KMS-11 (cell line): ENCODE measurements around the gene SMPD3.

ENCODE experiments used
- H2AFZ ChIP-seq: fragments of 200-600 bp; sonication (generic); 2 replicates; pipeline ENCODE4 v1.6.1; 2016; ENCODE audit warnings: antibody characterized with exemption, mixed run types, low read depth
- H3K27ac ChIP-seq: fragments of 200-600 bp; sonication (generic); 2 replicates; pipeline ENCODE4 v1.6.1; 2016; ENCODE audit warnings: mild to moderate bottlenecking, mixed run types
- H3K27me3 ChIP-seq: fragments of 200-600 bp; sonication (generic); 2 replicates; pipeline ENCODE4 v1.6.1; 2017; ENCODE audit warnings: mild to moderate bottlenecking, low read depth, mixed run types, moderate library complexity; ENCODE audit not compliant: insufficient read depth
- H3K36me3 ChIP-seq: fragments of 200-600 bp; sonication (generic); 2 replicates; pipeline ENCODE4 v1.6.1; 2017; ENCODE audit warnings: mild to moderate bottlenecking, mixed run types; ENCODE audit not compliant: insufficient read depth
- H3K4me1 ChIP-seq: fragments of 200-600 bp; sonication (generic); 2 replicates; pipeline ENCODE4 v1.6.1; 2016; ENCODE audit warnings: mild to moderate bottlenecking, low read depth, mixed run types; ENCODE audit not compliant: poor library complexity, severe bottlenecking
- H3K4me2 ChIP-seq: fragments of 200-600 bp; sonication (generic); 2 replicates; pipeline ENCODE4 v1.7.0; 2016; ENCODE audit warnings: mild to moderate bottlenecking, mixed run types
- H3K4me3 ChIP-seq: fragments of 200-600 bp; sonication (generic); IDR thresholded peaks from 2 replicates; pipeline ENCODE4 v1.6.1; 2017; ENCODE audit warnings: low read depth, low read length, mixed read lengths; ENCODE audit not compliant: insufficient read depth
- H3K79me2 ChIP-seq: fragments of 200-600 bp; sonication (generic); 2 replicates; pipeline ENCODE4 v1.6.1; 2016; ENCODE audit warnings: low read depth, mixed run types; ENCODE audit not compliant: insufficient read depth
- H3K9ac ChIP-seq: fragments of 200-600 bp; sonication (generic); 2 replicates; pipeline ENCODE4 v1.6.1; 2016; ENCODE audit warnings: mild to moderate bottlenecking, mixed run types
- H4K20me1 ChIP-seq: fragments of 200-600 bp; sonication (generic); 2 replicates; pipeline ENCODE4 v1.6.1; 2016; ENCODE audit warnings: mild to moderate bottlenecking, mixed run types; ENCODE audit not compliant: insufficient read depth
- CTCF ChIP-seq: fragments of 200-600 bp; sonication (generic); conservative IDR thresholded peaks from 2 replicates; pipeline ENCODE4 v1.6.1; 2017; ENCODE audit warnings: low read depth, mild to moderate bottlenecking, antibody characterized with exemption, low read length, moderate library complexity, mixed read lengths

Gene SMPD3

GRCh38 chr16:68367440-68367839 is 80.9 kb downstream of the SMPD3 start:
- H3K36me3 ChIP-seq: no peaks in the 10 kb centered on the region
- peak overlapping the region; percentile 91 for H3K4me2 ChIP-seq
- H3K9ac ChIP-seq: peak overlapping the region; percentile 67
- peak overlapping the region; percentile 49; the same call in 1 of the 2 replicates for H2AFZ ChIP-seq
- H3K27me3 ChIP-seq: no peaks in the 10 kb centered on the region
- H3K4me1 ChIP-seq: peaks cover 68% of the 10 kb centered on the region
- no peak for TF ChIP-seq CTCF
- H4K20me1 ChIP-seq: no peaks in the 10 kb centered on the region
- H3K4me3 ChIP-seq: no peak overlapping the region
- peak overlapping the region; percentile 94 for H3K27ac ChIP-seq
- H3K79me2 ChIP-seq: no peaks in the 10 kb centered on the region

- Histone ChIP-seq H3K27ac (peak overlapping the region; percentile 94), H3K27me3 (no peaks in the 10 kb centered on the region), H3K4me1 (peaks cover 64% of the 10 kb centered on the region), H3K4me2 (peak overlapping the region; percentile 91; the same call in 1 of the 2 replicates), H3K4me3 (no peak overlapping the region), H3K9ac (no peak overlapping the region), H3K36me3 (no peaks in the 10 kb centered on the region), H4K20me1 (no peaks in the 10 kb centered on the region), H2AFZ (no peak overlapping the region), H3K79me2 (no peaks in the 10 kb centered on the region)
- no peak; the same call in 1 of the 2 replicates for TF ChIP-seq CTCF
Measured at GRCh38 chr16:68367030-68367429, 81.3 kb downstream of the SMPD3 start.

DNA sequence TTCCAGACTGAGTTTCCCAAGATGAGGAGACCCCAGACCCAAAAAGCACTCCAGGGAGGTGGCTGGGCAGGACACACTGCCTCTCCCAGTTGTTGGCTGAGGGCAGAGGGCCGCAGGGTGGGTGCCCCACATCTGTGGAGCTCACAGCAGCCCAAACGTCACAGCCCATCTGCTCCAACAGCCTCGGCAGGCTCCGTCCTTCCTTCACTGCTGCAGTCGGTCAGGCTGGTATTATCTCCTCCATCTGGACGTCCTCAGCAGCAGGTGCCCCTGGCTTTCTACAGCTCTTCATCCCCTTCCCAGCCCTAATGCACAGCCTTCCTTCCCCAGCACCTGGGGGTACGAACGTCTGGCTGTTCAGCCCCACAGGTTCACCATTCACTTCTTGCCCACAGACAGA is 82.2 kb downstream of the SMPD3 start:
- no peaks in the 10 kb centered on the region for H3K79me2 ChIP-seq
- H3K27me3 ChIP-seq: no peaks in the 10 kb centered on the region
- TF ChIP-seq CTCF: no peak
- H2AFZ ChIP-seq: no peak overlapping the region
- H3K9ac ChIP-seq: no peak overlapping the region
- H3K36me3 ChIP-seq: no peaks in the 10 kb centered on the region
- H3K27ac ChIP-seq: no peak overlapping the region; the same call in 1 of the 2 replicates
- no peaks in the 10 kb centered on the region for H4K20me1 ChIP-seq
- peaks cover 55% of the 10 kb centered on the region for H3K4me1 ChIP-seq
- H3K4me2 ChIP-seq: no peak overlapping the region
- H3K4me3 ChIP-seq: no peak overlapping the region

DNA sequence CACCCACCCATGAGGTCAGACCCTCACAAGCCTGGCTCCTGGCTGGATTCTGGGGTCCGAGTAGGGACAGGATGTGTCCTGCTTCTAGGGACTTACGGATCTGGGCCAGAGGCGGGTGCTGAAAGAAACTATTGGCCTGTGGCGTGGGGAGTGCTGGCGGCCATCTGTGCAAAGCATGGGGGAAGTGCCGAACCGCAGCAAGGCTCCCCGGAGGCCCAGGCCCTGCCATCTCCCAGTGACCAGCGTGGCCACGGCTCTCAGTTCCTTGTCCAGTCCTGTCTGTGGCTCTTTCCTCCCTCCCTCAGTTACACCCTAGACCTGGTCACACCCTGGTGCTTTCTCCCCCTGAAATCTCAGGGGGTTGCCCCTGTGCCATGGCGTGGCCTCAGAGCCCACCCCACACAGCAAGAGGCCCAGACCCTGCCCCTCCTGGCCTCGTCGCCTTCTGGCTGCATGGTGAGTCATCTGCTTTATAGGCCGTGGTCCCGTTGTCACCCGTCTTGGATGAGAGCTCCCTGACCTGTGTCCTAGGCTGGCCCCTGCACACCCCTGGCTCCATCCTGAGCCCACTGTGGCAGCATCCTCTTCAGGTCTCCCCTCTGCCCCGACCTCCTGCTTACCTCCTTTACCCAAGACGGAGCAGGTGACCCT is 83.0 kb downstream of the SMPD3 start:
- no peak overlapping the region for H3K9ac ChIP-seq
- no peak overlapping the region for H3K4me3 ChIP-seq
- H3K4me2 ChIP-seq: no peak overlapping the region
- no peaks in the 10 kb centered on the region for H3K36me3 ChIP-seq
- no peaks in the 10 kb centered on the region for H3K27me3 ChIP-seq
- TF ChIP-seq CTCF: no peak
- H2AFZ ChIP-seq: no peak overlapping the region
- no peak overlapping the region; the same call in 1 of the 2 replicates for H3K27ac ChIP-seq
- H4K20me1 ChIP-seq: no peaks in the 10 kb centered on the region
- H3K4me1 ChIP-seq: peaks cover 47% of the 10 kb centered on the region
- H3K79me2 ChIP-seq: no peaks in the 10 kb centered on the region
